ENCODE results near the gene OGFOD1.

OGFOD1 gene

DNA sequence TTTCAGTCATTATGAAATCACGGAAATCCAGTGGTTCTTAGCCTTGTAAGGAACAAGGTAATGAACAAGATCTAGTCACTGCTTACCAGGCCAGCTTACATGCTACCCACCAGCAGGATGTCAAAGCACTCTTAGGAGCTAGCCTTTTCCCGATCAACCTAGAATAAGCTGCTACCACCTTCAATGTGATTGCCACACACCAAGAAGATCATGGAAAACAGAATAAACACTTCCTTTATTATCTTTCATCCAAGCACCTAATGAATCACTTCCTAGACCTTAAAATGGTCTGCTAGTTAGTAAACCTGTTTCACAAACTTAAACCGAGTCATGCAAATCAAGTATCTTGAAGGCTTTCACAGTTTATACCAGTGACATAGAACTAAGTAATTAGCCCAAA lies 63.5 kb downstream of the OGFOD1 start:
- TF ChIP-seq, protein P1, sequence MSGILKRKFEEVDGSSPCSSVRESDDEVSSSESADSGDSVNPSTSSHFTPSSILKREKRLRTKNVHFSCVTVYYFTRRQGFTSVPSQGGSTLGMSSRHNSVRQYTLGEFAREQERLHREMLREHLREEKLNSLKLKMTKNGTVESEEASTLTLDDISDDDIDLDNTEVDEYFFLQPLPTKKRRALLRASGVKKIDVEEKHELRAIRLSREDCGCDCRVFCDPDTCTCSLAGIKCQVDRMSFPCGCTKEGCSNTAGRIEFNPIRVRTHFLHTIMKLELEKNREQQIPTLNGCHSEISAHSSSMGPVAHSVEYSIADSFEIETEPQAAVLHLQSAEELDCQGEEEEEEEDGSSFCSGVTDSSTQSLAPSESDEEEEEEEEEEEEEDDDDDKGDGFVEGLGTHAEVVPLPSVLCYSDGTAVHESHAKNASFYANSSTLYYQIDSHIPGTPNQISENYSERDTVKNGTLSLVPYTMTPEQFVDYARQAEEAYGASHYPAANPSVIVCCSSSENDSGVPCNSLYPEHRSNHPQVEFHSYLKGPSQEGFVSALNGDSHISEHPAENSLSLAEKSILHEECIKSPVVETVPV (CRISPR knock-in tag; IDR thresholded peaks at IDR 0.05) = no peak
- TF ChIP-seq RARB (CRISPR knock-in tag; IDR thresholded peaks at IDR 0.05) (no peak), OSR1 (CRISPR knock-in tag; IDR thresholded peaks at IDR 0.05) (no peak), ZNF70 (CRISPR knock-in tag; IDR thresholded peaks at IDR 0.05) (no peak), BACH2 (CRISPR knock-in tag; IDR thresholded peaks at IDR 0.05; ENCODE audit: borderline replicate concordance) (no peak), GLIS3 (CRISPR knock-in tag; IDR thresholded peaks at IDR 0.05) (no peak), ESRRG (CRISPR knock-in tag; IDR thresholded peaks at IDR 0.05) (no peak), ARNTL (CRISPR knock-in tag; IDR thresholded peaks at IDR 0.05; ENCODE audit: borderline replicate concordance, low read depth) (no peak), PPARA (CRISPR knock-in tag; IDR thresholded peaks at IDR 0.05; ENCODE audit: borderline replicate concordance) (no peak), TOX (CRISPR knock-in tag; IDR thresholded peaks at IDR 0.05; ENCODE audit: borderline replicate concordance) (no peak), TCF4 (CRISPR knock-in tag; IDR thresholded peaks at IDR 0.05; ENCODE audit: borderline replicate concordance) (no peak), ZNF565 (CRISPR knock-in tag; conservative IDR thresholded peaks at IDR 0.05; ENCODE audit: low read depth) (no peak), ZC3H10 (CRISPR knock-in tag; IDR thresholded peaks at IDR 0.05) (no peak)
- TF ChIP-seq, protein P2, sequence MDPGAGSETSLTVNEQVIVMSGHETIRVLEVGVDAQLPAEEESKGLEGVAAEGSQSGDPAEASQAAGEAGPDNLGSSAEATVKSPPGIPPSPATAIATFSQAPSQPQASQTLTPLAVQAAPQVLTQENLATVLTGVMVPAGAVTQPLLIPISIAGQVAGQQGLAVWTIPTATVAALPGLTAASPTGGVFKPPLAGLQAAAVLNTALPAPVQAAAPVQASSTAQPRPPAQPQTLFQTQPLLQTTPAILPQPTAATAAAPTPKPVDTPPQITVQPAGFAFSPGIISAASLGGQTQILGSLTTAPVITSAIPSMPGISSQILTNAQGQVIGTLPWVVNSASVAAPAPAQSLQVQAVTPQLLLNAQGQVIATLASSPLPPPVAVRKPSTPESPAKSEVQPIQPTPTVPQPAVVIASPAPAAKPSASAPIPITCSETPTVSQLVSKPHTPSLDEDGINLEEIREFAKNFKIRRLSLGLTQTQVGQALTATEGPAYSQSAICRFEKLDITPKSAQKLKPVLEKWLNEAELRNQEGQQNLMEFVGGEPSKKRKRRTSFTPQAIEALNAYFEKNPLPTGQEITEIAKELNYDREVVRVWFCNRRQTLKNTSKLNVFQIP (CRISPR knock-in tag; IDR thresholded peaks at IDR 0.05; ENCODE audit: borderline replicate concordance, low read depth) = no peak
- TF ChIP-seq, protein P3, sequence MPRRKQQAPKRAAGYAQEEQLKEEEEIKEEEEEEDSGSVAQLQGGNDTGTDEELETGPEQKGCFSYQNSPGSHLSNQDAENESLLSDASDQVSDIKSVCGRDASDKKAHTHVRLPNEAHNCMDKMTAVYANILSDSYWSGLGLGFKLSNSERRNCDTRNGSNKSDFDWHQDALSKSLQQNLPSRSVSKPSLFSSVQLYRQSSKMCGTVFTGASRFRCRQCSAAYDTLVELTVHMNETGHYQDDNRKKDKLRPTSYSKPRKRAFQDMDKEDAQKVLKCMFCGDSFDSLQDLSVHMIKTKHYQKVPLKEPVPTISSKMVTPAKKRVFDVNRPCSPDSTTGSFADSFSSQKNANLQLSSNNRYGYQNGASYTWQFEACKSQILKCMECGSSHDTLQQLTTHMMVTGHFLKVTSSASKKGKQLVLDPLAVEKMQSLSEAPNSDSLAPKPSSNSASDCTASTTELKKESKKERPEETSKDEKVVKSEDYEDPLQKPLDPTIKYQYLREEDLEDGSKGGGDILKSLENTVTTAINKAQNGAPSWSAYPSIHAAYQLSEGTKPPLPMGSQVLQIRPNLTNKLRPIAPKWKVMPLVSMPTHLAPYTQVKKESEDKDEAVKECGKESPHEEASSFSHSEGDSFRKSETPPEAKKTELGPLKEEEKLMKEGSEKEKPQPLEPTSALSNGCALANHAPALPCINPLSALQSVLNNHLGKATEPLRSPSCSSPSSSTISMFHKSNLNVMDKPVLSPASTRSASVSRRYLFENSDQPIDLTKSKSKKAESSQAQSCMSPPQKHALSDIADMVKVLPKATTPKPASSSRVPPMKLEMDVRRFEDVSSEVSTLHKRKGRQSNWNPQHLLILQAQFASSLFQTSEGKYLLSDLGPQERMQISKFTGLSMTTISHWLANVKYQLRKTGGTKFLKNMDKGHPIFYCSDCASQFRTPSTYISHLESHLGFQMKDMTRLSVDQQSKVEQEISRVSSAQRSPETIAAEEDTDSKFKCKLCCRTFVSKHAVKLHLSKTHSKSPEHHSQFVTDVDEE (CRISPR knock-in tag; IDR thresholded peaks at IDR 0.05) = no peak
- TF ChIP-seq, protein P4, sequence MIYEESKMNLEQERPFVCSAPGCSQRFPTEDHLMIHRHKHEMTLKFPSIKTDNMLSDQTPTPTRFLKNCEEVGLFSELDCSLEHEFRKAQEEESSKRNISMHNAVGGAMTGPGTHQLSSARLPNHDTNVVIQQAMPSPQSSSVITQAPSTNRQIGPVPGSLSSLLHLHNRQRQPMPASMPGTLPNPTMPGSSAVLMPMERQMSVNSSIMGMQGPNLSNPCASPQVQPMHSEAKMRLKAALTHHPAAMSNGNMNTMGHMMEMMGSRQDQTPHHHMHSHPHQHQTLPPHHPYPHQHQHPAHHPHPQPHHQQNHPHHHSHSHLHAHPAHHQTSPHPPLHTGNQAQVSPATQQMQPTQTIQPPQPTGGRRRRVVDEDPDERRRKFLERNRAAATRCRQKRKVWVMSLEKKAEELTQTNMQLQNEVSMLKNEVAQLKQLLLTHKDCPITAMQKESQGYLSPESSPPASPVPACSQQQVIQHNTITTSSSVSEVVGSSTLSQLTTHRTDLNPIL (CRISPR knock-in tag; IDR thresholded peaks at IDR 0.05; ENCODE audit: low read depth) = no peak
- ATAC-seq = no peak

DNA sequence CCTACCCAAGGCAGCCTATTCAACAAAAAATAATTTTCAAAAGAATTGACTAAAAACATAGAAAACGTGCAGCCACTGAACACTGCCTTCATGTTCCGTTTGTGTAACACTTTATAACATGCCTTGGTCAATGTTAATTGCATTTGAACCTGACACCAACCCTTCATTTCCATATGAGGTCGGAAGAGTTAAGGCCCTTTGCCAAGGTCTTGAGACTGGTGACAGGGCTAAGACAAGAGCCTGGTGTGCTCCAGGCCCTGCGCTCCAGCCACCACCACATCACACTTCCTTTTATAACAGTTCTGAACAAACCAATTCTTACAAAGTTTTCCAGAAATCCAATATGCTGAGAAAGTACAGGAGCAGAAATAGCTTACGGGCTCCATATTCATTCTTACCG lies 64.3 kb downstream of the OGFOD1 start:
- no peak for ATAC-seq
- TF ChIP-seq RARB (CRISPR knock-in tag; IDR thresholded peaks at IDR 0.05) (no peak), ZFP3 (CRISPR knock-in tag; IDR thresholded peaks at IDR 0.05) (no peak), ARNTL (CRISPR knock-in tag; IDR thresholded peaks at IDR 0.05; ENCODE audit: borderline replicate concordance, low read depth) (no peak), ZNF565 (CRISPR knock-in tag; conservative IDR thresholded peaks at IDR 0.05; ENCODE audit: low read depth) (no peak), BACH2 (CRISPR knock-in tag; IDR thresholded peaks at IDR 0.05; ENCODE audit: borderline replicate concordance) (no peak), ZC3H10 (CRISPR knock-in tag; IDR thresholded peaks at IDR 0.05) (no peak), OSR1 (CRISPR knock-in tag; IDR thresholded peaks at IDR 0.05) (no peak), ZFP30 (CRISPR knock-in tag; IDR thresholded peaks at IDR 0.05) (no peak), PPARA (CRISPR knock-in tag; IDR thresholded peaks at IDR 0.05; ENCODE audit: borderline replicate concordance) (no peak), CSDC2 (CRISPR knock-in tag; IDR thresholded peaks at IDR 0.05) (no peak), TOX (CRISPR knock-in tag; IDR thresholded peaks at IDR 0.05; ENCODE audit: borderline replicate concordance) (no peak)
- TF ChIP-seq, protein P2 (CRISPR knock-in tag; IDR thresholded peaks at IDR 0.05; ENCODE audit: borderline replicate concordance, low read depth) = no peak
- TF ChIP-seq, protein P1 (CRISPR knock-in tag; IDR thresholded peaks at IDR 0.05) = no peak
- TF ChIP-seq, protein P5, sequence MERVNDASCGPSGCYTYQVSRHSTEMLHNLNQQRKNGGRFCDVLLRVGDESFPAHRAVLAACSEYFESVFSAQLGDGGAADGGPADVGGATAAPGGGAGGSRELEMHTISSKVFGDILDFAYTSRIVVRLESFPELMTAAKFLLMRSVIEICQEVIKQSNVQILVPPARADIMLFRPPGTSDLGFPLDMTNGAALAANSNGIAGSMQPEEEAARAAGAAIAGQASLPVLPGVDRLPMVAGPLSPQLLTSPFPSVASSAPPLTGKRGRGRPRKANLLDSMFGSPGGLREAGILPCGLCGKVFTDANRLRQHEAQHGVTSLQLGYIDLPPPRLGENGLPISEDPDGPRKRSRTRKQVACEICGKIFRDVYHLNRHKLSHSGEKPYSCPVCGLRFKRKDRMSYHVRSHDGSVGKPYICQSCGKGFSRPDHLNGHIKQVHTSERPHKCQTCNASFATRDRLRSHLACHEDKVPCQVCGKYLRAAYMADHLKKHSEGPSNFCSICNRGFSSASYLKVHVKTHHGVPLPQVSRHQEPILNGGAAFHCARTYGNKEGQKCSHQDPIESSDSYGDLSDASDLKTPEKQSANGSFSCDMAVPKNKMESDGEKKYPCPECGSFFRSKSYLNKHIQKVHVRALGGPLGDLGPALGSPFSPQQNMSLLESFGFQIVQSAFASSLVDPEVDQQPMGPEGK (CRISPR knock-in tag; IDR thresholded peaks at IDR 0.05; ENCODE audit: borderline replicate concordance) = no peak
- TF ChIP-seq, protein P3 (CRISPR knock-in tag; IDR thresholded peaks at IDR 0.05) = no peak
